ENCODE measurements around the gene STX4. TPM values are rescaled to one million over a fixed set of nuclear protein-coding genes. Genes with fewer than 3 reads are reported as not detected.

STX4 gene
- total RNA-seq, 1 donor from 2014 or later: 111 TPM

GRCh38 chr16:31083556-31083955, 50.2 kb downstream of the STX4 start:
- no peak for DNase-seq (ENCODE audit: low spot score)

DNA sequence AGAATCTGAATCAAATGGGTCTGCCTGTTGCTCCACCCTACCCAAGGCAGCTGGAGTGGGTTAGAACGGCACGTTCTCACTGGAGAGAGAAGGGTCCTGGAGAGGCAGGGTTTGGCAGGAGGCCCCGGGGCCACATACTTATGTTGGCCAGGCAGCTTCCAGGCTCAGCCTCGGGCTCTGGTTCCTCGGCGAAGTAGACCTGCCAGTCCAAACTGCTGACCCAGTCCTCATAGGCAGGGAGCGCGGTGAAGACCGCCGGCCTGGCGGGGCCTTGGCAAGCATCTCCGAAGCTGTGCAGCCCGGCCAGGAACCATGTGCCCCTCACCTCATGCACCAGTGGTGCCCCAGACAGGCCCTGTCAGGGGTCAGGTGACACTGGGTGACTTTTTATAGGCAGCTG, 50.6 kb downstream of the STX4 start:
- DNase-seq (ENCODE audit: low spot score): no peak

- no peak for DNase-seq (ENCODE audit: low spot score)
Measured at GRCh38 chr16:31084584-31085302, 51.4 kb downstream of the STX4 start.

DNA sequence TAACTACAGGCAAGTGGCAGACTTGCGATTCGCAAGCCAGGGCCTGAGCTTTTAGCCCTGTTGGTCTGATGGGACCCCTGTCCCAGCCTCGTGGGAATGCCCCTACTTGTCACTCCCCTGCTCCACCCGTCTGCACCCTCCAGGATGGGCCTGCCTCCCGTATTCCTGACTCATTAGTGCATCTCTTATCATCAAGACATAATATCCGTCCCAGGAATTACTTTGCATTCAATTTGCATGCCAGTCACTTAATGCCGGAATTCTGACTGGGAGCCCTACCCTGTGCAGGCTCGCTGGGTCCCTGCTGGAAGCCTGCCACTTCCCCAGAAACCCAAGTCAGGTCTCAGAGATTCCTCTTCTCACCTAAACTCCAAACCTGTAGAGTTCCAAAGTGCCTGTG, 52.1 kb downstream of the STX4 start:
- no peak for DNase-seq (ENCODE audit: low spot score)

GRCh38 chr16:31085873-31086628, 52.7 kb downstream of the STX4 start:
- no peak for DNase-seq (ENCODE audit: low spot score)

DNA sequence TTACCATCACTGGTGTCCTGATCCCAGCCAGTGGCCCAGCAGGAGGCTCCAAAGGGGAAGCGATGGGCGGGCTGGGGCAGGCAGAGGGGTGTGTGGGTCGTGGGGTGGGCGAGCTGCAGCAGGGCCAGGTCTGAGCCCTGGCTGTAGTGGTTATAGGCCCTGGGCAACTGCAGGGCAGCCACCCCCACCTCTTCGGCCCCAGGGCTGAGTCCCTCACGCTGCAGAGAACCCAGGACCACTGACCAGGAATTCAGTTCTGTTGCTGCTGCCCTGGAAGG, 53.2 kb downstream of the STX4 start:
- DNase-seq (ENCODE audit: low spot score): no peak

- no peak for DNase-seq (ENCODE audit: low spot score)
Measured at GRCh38 chr16:31087481-31087880, 54.1 kb downstream of the STX4 start.

DNA sequence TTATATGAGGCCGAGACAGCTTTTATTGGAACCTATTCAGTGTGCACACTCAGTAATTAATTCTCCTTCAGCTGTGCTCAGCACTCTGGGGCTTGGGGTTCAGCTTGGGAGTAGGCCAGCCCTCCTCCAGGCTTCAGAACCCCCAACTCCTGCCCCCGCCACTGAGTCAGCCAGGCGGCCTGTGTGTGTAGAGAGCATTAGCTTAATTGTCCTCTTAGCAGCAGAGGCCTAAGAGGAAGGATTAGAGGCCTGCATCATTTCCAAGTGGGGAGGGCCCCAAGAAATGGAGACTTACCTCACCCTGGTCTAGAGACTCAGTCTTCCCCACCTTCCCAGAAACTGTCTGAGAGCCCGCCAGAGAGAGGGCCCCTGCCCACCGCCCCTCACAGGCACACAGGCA, 54.6 kb downstream of the STX4 start:
- no peak for DNase-seq (ENCODE audit: low spot score)

- DNase-seq (ENCODE audit: low spot score): no peak
Measured at GRCh38 chr16:31088459-31089183, 55.3 kb downstream of the STX4 start, which contains the start of gene PRSS53. Gene PRSS53, minus strand, starts transcription at chr16:31088943. Its CDS starts 134 bp downstream, at chr16:31088809.

DNA sequence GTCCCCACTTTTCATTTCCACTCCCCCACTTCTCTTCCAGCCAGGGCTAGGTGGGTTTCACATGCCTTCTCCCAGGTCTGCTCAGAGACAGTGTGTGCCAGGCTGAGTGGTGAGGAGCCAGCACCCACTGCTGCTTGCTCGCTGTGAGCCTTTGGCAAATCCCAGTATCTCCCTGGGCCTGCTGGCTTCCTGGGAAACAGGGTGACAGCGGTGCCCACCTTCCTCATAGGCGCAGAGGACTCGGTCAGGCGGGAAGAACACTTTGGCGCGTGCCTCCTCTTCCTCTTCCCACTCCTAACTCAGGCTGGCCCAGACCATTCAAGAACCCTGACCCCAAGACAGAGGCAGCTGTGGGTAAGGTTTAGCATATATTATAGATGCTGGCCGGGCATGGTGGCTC, 55.8 kb downstream of the STX4 start:
- no peak for DNase-seq (ENCODE audit: low spot score)

Other genes starting within 250 kb of the STX4 start
- 10.4 TPM for gene ZNF629, start 246.4 kb upstream of the STX4 start, total RNA-seq
- gene BCL7C, start 139.5 kb upstream of the STX4 start, total RNA-seq: 21.3 TPM
- gene CTF1, start 136.9 kb upstream of the STX4 start, total RNA-seq: 4.9 TPM
- 11.4 TPM for gene FBXL19, start 110.0 kb upstream of the STX4 start, total RNA-seq
- gene ORAI3, start 84.5 kb upstream of the STX4 start, total RNA-seq: 17.9 TPM
- 18.5 TPM for gene SETD1A, start 75.8 kb upstream of the STX4 start, total RNA-seq
- gene HSD3B7, start 48.4 kb upstream of the STX4 start, total RNA-seq: 51.1 TPM
- gene STX1B, start 22.9 kb upstream of the STX4 start, total RNA-seq: 1.5 TPM
- 13.3 TPM for gene ZNF668, start 40.7 kb downstream of the STX4 start, total RNA-seq
- 11.9 TPM for gene ZNF646, start 40.9 kb downstream of the STX4 start, total RNA-seq
- gene PRSS53, start 55.4 kb downstream of the STX4 start, total RNA-seq: 1.2 TPM
- gene VKORC1, start 61.2 kb downstream of the STX4 start, total RNA-seq: 59.6 TPM
- gene BCKDK, start 74.8 kb downstream of the STX4 start, total RNA-seq: 42.2 TPM
- gene KAT8, start 84.1 kb downstream of the STX4 start, total RNA-seq: 49.5 TPM
- gene PRSS8, start 102.2 kb downstream of the STX4 start, total RNA-seq: 0.51 TPM
- 9.8 TPM for gene PRSS36, start 116.5 kb downstream of the STX4 start, total RNA-seq
- 224 TPM for gene FUS, start 146.6 kb downstream of the STX4 start, total RNA-seq
- gene PYCARD, start 169.2 kb downstream of the STX4 start, total RNA-seq: 22.4 TPM
- 0.03 TPM for gene TRIM72, start 180.6 kb downstream of the STX4 start, total RNA-seq
- not detected for gene PYDC1, start 183.6 kb downstream of the STX4 start, total RNA-seq
- 35.1 TPM for gene ITGAM, start 226.4 kb downstream of the STX4 start, total RNA-seq

Measured in mesenteric fat pad (tissue), 1 donor.